Measurements from ENCODE around the gene ESYT2.

Gene ESYT2

DNA sequence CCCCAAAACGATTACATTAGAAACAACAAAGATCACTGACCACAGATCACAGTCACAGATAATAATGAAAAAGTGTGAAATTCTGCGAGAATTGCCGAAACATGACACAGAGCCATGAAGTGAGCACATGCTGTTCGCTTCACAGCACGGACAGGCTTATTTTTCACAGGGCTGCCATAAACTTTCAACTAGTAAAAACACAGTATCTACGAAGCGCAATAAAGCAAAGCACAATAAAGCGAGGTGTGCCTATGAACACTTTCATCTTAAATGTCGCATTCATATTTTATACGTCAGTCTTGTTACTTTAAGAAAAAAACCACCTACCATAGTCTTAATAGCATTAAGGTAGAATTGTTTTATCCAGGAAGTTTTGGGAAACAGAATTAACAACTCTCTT lies 51.5 kb downstream of the ESYT2 start:
- no peaks in the 10 kb centered on the region for H3K4me1 ChIP-seq (ENCODE audit: insufficient read depth, poor library complexity, severe bottlenecking)
- no peak for DNase-seq (ENCODE audit: low spot score)
- H3K27me3 ChIP-seq (ENCODE audit: insufficient read depth, poor library complexity, severe bottlenecking) = no peaks in the 10 kb centered on the region
- H3K36me3 ChIP-seq (ENCODE audit: low read depth) = peaks cover 78% of the 10 kb centered on the region
- ATAC-seq (ENCODE audit: low read depth) = no peak
- H3K27ac ChIP-seq (ENCODE audit: poor library complexity, severe bottlenecking) = no peak overlapping the region
- no peaks in the 10 kb centered on the region for H3K9me3 ChIP-seq (ENCODE audit: severe bottlenecking)
- TF ChIP-seq, protein P1, sequence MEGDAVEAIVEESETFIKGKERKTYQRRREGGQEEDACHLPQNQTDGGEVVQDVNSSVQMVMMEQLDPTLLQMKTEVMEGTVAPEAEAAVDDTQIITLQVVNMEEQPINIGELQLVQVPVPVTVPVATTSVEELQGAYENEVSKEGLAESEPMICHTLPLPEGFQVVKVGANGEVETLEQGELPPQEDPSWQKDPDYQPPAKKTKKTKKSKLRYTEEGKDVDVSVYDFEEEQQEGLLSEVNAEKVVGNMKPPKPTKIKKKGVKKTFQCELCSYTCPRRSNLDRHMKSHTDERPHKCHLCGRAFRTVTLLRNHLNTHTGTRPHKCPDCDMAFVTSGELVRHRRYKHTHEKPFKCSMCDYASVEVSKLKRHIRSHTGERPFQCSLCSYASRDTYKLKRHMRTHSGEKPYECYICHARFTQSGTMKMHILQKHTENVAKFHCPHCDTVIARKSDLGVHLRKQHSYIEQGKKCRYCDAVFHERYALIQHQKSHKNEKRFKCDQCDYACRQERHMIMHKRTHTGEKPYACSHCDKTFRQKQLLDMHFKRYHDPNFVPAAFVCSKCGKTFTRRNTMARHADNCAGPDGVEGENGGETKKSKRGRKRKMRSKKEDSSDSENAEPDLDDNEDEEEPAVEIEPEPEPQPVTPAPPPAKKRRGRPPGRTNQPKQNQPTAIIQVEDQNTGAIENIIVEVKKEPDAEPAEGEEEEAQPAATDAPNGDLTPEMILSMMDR (IDR thresholded peaks at IDR 0.05; ENCODE audit: poor library complexity, severe bottlenecking) = no peak
- H3K4me3 ChIP-seq (ENCODE audit: severe bottlenecking) = no peak overlapping the region

DNA sequence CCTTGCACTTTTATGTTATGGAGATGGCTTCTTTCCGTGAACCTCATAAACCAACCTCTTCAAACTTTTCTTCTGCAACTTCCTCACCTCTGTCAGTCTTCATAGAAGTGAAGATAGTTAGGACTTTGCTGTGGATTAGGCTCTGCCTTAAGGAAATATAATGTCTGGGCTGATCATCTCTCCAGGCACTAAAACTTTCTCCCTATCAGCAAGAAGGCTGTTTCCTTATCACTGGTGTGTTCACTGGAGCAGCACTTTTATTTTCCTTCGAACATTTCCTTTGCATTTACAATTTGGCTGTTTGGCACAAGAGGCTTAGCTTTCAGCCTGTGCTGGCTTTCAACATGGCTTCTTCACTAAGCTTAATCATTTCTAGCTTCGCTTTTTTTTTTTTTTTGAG lies 52.8 kb downstream of the ESYT2 start:
- H3K27me3 ChIP-seq (ENCODE audit: insufficient read depth, poor library complexity, severe bottlenecking) = no peaks in the 10 kb centered on the region
- peaks cover 78% of the 10 kb centered on the region for H3K36me3 ChIP-seq (ENCODE audit: low read depth)
- DNase-seq (ENCODE audit: low spot score) (no peak), ATAC-seq (ENCODE audit: low read depth) (no peak)
- H3K4me1 ChIP-seq (ENCODE audit: insufficient read depth, poor library complexity, severe bottlenecking) = no peaks in the 10 kb centered on the region
- H3K27ac ChIP-seq (ENCODE audit: poor library complexity, severe bottlenecking) = no peak overlapping the region
- no peak overlapping the region for H3K4me3 ChIP-seq (ENCODE audit: severe bottlenecking)
- H3K9me3 ChIP-seq (ENCODE audit: severe bottlenecking) = no peaks in the 10 kb centered on the region
- TF ChIP-seq, protein P1 (IDR thresholded peaks at IDR 0.05; ENCODE audit: poor library complexity, severe bottlenecking) = no peak

DNA sequence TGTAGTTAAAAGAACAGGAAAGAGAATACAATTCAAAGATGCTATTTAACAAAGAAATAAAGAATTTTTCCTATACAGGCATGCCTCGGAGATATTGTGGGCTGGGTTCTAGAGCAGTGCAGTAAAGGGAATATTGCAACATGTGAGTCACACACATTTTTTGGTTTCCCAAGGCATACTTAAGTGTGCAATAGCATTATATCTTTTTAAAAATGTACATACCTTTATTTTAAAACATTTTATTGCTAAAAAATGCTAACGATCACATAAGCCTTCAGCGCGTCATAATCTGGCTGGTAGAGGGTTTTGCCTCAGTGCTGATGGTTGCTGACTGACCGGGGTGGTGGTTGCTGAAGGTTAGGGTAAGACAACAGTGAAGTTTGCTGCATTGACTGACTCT lies 54.4 kb downstream of the ESYT2 start:
- H3K4me1 ChIP-seq (ENCODE audit: insufficient read depth, poor library complexity, severe bottlenecking) = no peaks in the 10 kb centered on the region
- TF ChIP-seq, protein P1 (IDR thresholded peaks at IDR 0.05; ENCODE audit: poor library complexity, severe bottlenecking) = no peak
- no peak overlapping the region for H3K27ac ChIP-seq (ENCODE audit: poor library complexity, severe bottlenecking)
- H3K27me3 ChIP-seq (ENCODE audit: insufficient read depth, poor library complexity, severe bottlenecking) = no peaks in the 10 kb centered on the region
- H3K4me3 ChIP-seq (ENCODE audit: severe bottlenecking) = no peak overlapping the region
- DNase-seq (ENCODE audit: low spot score) (no peak), ATAC-seq (ENCODE audit: low read depth) (no peak)
- H3K36me3 ChIP-seq (ENCODE audit: low read depth) = peaks cover 73% of the 10 kb centered on the region
- H3K9me3 ChIP-seq (ENCODE audit: severe bottlenecking) = no peaks in the 10 kb centered on the region

DNA sequence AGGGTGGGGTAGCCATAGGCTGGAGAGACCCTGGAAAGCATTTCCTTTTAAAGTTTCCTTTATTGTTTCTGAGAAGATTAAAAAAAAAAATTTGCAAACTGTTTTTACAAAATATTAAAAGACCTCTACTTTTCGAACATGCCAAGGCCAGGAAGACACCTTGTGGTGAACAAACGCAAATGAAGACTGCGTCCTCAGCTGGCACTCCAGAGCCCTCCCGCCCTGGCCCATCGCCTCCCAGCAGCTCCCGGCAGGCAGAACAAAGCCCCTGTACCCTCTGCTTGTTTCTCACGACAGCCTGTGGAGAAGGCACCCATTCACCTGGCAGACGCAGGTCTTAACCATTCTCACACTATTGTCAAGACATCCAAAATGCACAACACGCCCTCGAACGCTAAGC lies 56.4 kb downstream of the ESYT2 start:
- Histone ChIP-seq H3K9me3 (ENCODE audit: severe bottlenecking) (no peaks in the 10 kb centered on the region), H3K27ac (ENCODE audit: poor library complexity, severe bottlenecking) (no peak overlapping the region), H3K36me3 (ENCODE audit: low read depth) (peaks cover 72% of the 10 kb centered on the region), H3K27me3 (ENCODE audit: insufficient read depth, poor library complexity, severe bottlenecking) (no peaks in the 10 kb centered on the region), H3K4me3 (ENCODE audit: severe bottlenecking) (no peak overlapping the region), H3K4me1 (ENCODE audit: insufficient read depth, poor library complexity, severe bottlenecking) (no peaks in the 10 kb centered on the region)
- ATAC-seq (ENCODE audit: low read depth) (no peak), DNase-seq (ENCODE audit: low spot score) (no peak)
- TF ChIP-seq, protein P1 (IDR thresholded peaks at IDR 0.05; ENCODE audit: poor library complexity, severe bottlenecking) = no peak

DNA sequence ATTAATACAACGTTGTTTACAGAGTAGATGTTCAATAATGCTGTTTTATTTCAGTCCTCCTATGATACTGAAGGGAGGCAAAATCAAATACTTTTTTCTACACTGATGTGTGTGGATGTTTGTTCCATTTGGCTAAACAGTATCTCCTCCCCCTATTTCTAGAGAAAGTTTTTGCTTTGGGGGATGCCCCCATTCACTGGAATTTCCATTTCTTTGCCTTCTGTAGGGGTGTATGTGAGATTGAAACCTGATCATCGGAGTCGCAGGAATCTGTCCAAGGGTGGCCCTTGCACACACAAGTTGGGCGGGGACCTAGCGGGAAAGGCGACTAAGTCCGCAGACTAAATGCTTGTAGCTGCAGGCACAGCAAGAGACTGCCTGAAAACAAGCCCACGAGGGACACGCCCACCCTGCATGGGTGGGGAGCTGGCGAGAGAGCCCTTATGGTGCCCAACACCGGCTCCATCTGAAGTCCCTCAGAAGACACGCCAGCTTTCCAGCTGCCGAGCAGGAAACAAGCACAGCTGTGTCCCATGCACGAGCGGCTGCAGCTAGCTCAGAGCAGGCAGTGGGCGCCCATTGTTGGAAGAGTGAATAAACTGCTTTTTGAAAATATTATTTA lies 58.0 kb downstream of the ESYT2 start:
- Histone ChIP-seq H3K27me3 (ENCODE audit: insufficient read depth, poor library complexity, severe bottlenecking) (no peaks in the 10 kb centered on the region), H3K4me1 (ENCODE audit: insufficient read depth, poor library complexity, severe bottlenecking) (no peaks in the 10 kb centered on the region), H3K36me3 (ENCODE audit: low read depth) (peaks cover 78% of the 10 kb centered on the region), H3K9me3 (ENCODE audit: severe bottlenecking) (no peaks in the 10 kb centered on the region), H3K4me3 (ENCODE audit: severe bottlenecking) (no peak overlapping the region), H3K27ac (ENCODE audit: poor library complexity, severe bottlenecking) (no peak overlapping the region)
- TF ChIP-seq, protein P1 (IDR thresholded peaks at IDR 0.05; ENCODE audit: poor library complexity, severe bottlenecking) = no peak
- DNase-seq (ENCODE audit: low spot score) (no peak), ATAC-seq (ENCODE audit: low read depth) (no peak)

Measured in RWPE2 (cell line).